ENCODE measurements around the gene CENPQ. TPM values are rescaled to one million over a fixed set of nuclear protein-coding genes. Genes with fewer than 3 reads are reported as not detected.

Gene CENPQ
- total RNA-seq, 1 experiment from 2014 or later: 5.5 TPM

DNA sequence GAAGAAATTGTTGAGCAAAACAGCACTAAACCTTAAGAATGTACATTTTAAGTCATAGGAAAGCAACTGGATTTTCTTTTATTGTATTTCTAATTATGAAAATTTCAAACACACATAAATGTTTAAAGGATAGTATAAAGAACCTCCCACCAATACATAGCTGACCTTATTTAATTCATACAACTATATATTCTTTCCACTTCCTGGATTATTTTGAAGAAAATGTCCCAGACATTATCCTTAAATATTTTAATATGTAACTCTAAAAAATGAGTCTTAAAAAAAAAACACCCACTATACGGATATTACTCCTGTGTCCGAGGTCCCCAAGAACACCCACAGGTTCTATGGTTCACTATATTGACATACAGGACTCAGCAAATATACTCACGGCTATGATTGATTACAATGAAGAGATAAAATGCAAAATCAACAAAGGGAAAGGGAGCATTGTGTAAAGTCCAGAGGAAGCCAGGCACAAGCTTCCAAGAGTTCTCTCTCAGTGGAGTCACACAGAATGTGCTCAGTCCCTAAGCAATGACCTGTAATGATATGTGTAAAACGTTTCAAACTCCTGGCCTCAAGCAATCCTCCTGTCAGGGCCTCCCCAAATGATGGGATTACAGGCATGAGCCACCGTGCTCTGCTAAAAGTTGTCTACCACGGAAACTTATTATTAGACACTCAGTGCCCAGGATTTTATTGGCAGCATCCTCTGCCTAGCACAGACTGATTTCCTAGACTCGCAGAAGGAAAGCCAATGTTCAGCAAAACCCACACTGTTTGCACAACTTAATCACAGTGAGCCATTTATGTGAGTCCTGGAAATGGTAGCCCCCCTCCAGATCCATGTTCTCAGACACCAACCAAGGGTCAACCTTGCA is 59.8 kb downstream of the CENPQ start:
- TF ChIP-seq TCF7L2 (IDR thresholded peaks at IDR 0.05; ENCODE audit: low read depth, low read length) (no peak), POLR2AphosphoS5 (IDR thresholded peaks at IDR 0.05; ENCODE audit: low read depth, low read length) (no peak), SIN3A (IDR thresholded peaks at IDR 0.05; ENCODE audit: borderline replicate concordance, insufficient read depth, low read depth, low read length) (no peak)
- TF ChIP-seq, protein P1, sequence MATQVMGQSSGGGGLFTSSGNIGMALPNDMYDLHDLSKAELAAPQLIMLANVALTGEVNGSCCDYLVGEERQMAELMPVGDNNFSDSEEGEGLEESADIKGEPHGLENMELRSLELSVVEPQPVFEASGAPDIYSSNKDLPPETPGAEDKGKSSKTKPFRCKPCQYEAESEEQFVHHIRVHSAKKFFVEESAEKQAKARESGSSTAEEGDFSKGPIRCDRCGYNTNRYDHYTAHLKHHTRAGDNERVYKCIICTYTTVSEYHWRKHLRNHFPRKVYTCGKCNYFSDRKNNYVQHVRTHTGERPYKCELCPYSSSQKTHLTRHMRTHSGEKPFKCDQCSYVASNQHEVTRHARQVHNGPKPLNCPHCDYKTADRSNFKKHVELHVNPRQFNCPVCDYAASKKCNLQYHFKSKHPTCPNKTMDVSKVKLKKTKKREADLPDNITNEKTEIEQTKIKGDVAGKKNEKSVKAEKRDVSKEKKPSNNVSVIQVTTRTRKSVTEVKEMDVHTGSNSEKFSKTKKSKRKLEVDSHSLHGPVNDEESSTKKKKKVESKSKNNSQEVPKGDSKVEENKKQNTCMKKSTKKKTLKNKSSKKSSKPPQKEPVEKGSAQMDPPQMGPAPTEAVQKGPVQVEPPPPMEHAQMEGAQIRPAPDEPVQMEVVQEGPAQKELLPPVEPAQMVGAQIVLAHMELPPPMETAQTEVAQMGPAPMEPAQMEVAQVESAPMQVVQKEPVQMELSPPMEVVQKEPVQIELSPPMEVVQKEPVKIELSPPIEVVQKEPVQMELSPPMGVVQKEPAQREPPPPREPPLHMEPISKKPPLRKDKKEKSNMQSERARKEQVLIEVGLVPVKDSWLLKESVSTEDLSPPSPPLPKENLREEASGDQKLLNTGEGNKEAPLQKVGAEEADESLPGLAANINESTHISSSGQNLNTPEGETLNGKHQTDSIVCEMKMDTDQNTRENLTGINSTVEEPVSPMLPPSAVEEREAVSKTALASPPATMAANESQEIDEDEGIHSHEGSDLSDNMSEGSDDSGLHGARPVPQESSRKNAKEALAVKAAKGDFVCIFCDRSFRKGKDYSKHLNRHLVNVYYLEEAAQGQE (IDR thresholded peaks at IDR 0.05; ENCODE audit: insufficient read depth in 1 of 2, low read depth in 2 of 2, low read length in 1 of 2): no peak
- TF ChIP-seq, protein P2, sequence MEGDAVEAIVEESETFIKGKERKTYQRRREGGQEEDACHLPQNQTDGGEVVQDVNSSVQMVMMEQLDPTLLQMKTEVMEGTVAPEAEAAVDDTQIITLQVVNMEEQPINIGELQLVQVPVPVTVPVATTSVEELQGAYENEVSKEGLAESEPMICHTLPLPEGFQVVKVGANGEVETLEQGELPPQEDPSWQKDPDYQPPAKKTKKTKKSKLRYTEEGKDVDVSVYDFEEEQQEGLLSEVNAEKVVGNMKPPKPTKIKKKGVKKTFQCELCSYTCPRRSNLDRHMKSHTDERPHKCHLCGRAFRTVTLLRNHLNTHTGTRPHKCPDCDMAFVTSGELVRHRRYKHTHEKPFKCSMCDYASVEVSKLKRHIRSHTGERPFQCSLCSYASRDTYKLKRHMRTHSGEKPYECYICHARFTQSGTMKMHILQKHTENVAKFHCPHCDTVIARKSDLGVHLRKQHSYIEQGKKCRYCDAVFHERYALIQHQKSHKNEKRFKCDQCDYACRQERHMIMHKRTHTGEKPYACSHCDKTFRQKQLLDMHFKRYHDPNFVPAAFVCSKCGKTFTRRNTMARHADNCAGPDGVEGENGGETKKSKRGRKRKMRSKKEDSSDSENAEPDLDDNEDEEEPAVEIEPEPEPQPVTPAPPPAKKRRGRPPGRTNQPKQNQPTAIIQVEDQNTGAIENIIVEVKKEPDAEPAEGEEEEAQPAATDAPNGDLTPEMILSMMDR (IDR thresholded peaks at IDR 0.05): no peak
- DNase-seq (ENCODE audit: low read depth, low spot score) (no peak), ATAC-seq (no peak)
- Histone ChIP-seq H3K4me1 (ENCODE audit: control insufficient read depth, insufficient read depth, low read length) (no peaks in the 10 kb centered on the region), H3K27ac (ENCODE audit: low read length) (no peak overlapping the region), H3K36me3 (ENCODE audit: control insufficient read depth, insufficient read depth, low read length) (no peaks in the 10 kb centered on the region), H3K27me3 (ENCODE audit: control insufficient read depth, insufficient read depth, low read length) (no peaks in the 10 kb centered on the region), H3K4me3 (ENCODE audit: low read depth in 2 of 2, low read length in 2 of 2) (no peak overlapping the region), H3K9me3 (ENCODE audit: control insufficient read depth, insufficient read depth, low read depth, low read length) (no peaks in the 10 kb centered on the region)
- ChIA-PET CTCF (no interaction called here), POLR2A (no interaction called here)
- in situ Hi-C loops (cut with HindIII; ENCODE audit: low pct_unique_long_range_greater_than_20kb, low sequenced_read_pairs) (no loop called here), intact Hi-C loops (cut with micrococcal nuclease; ENCODE audit: unreplicated experiment) (no loop called here)
- BruUV-seq (replicated peaks): no TSS peak

DNA sequence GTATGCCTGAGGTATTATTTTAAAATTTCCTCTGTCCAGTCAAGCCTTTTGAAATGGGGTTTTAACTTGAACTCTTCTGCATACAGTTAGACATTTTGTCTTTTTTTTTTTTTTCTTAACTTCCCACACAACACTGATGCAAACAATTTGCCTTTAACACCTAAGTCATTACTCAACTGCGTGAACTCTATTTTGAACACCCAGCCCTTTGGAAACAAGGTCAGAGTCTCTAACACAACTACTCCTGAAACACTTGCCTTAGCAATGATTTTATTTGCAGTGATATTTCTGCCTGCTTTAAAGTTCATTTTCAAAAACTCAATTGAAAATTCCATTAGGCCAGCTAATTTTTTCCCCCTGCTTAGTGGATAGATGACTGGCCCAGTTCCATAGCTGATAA is 60.7 kb downstream of the CENPQ start:
- ChIA-PET POLR2A (no interaction called here), CTCF (interaction anchor here (0.6 kb wide), 1 partner anchor 554 kb away, joined by 3 read pairs; no protein-coding TSS in a partner anchor)
- no peaks in the 10 kb centered on the region for H3K4me1 ChIP-seq (ENCODE audit: control insufficient read depth, insufficient read depth, low read length)
- H3K4me3 ChIP-seq (ENCODE audit: low read depth in 2 of 2, low read length in 2 of 2): no peak overlapping the region
- no peak overlapping the region for H3K27ac ChIP-seq (ENCODE audit: low read length)
- H3K27me3 ChIP-seq (ENCODE audit: control insufficient read depth, insufficient read depth, low read length): no peaks in the 10 kb centered on the region
- BruUV-seq (replicated peaks): no TSS peak
- in situ Hi-C loops (cut with HindIII; ENCODE audit: low pct_unique_long_range_greater_than_20kb, low sequenced_read_pairs) (no loop called here), intact Hi-C loops (cut with micrococcal nuclease; ENCODE audit: unreplicated experiment) (no loop called here)
- DNase-seq (ENCODE audit: low read depth, low spot score): no peak
- H3K9me3 ChIP-seq (ENCODE audit: control insufficient read depth, insufficient read depth, low read depth, low read length): no peaks in the 10 kb centered on the region
- TF ChIP-seq, protein P1 (IDR thresholded peaks at IDR 0.05; ENCODE audit: insufficient read depth in 1 of 2, low read depth in 2 of 2, low read length in 1 of 2): no peak
- TF ChIP-seq SIN3A (IDR thresholded peaks at IDR 0.05; ENCODE audit: borderline replicate concordance, insufficient read depth, low read depth, low read length): no peak
- TF ChIP-seq, protein P2 (IDR thresholded peaks at IDR 0.05): no peak
- no peak for TF ChIP-seq POLR2AphosphoS5 (IDR thresholded peaks at IDR 0.05; ENCODE audit: low read depth, low read length)
- no peak for TF ChIP-seq TCF7L2 (IDR thresholded peaks at IDR 0.05; ENCODE audit: low read depth, low read length)
- no peak for ATAC-seq
- H3K36me3 ChIP-seq (ENCODE audit: control insufficient read depth, insufficient read depth, low read length): no peaks in the 10 kb centered on the region

Data from Panc1 (cell line).